ENCODE measurements around the gene TOX2.

Gene TOX2

GRCh38 chr20:44069203-44070011 is 154.8 kb downstream of the TOX2 start:
- no peak overlapping the region for H3K9ac ChIP-seq (ENCODE audit: low read length)
- H3K4me2 ChIP-seq (ENCODE audit: low read length): no peak overlapping the region
- H3K27ac ChIP-seq (ENCODE audit: low read length): no peak overlapping the region
- peaks cover 70% of the 10 kb centered on the region for H3K36me3 ChIP-seq (replicated peaks; ENCODE audit: low read depth, low read length)
- TF ChIP-seq EZH2phosphoT487 (IDR thresholded peaks at IDR 0.05; ENCODE audit: low read depth): no peak
- TF ChIP-seq, protein P1, sequence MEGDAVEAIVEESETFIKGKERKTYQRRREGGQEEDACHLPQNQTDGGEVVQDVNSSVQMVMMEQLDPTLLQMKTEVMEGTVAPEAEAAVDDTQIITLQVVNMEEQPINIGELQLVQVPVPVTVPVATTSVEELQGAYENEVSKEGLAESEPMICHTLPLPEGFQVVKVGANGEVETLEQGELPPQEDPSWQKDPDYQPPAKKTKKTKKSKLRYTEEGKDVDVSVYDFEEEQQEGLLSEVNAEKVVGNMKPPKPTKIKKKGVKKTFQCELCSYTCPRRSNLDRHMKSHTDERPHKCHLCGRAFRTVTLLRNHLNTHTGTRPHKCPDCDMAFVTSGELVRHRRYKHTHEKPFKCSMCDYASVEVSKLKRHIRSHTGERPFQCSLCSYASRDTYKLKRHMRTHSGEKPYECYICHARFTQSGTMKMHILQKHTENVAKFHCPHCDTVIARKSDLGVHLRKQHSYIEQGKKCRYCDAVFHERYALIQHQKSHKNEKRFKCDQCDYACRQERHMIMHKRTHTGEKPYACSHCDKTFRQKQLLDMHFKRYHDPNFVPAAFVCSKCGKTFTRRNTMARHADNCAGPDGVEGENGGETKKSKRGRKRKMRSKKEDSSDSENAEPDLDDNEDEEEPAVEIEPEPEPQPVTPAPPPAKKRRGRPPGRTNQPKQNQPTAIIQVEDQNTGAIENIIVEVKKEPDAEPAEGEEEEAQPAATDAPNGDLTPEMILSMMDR (IDR thresholded peaks at IDR 0.05; ENCODE audit: low read depth, low read length): no peak
- no peaks in the 10 kb centered on the region for H3K4me1 ChIP-seq (ENCODE audit: low read length)
- H4K20me1 ChIP-seq (ENCODE audit: insufficient read depth, low read length): no peaks in the 10 kb centered on the region; the same call in 1 of the 2 replicates
- H3K4me3 ChIP-seq (ENCODE audit: low read length): no peak overlapping the region
- no peaks in the 10 kb centered on the region for H3K9me3 ChIP-seq (ENCODE audit: insufficient read depth, low read length)
- no peaks in the 10 kb centered on the region for H3K27me3 ChIP-seq (ENCODE audit: low read depth, low read length)
- H2AFZ ChIP-seq (ENCODE audit: low read depth, low read length): no peak overlapping the region
- no peaks in the 10 kb centered on the region for H3K79me2 ChIP-seq (ENCODE audit: low read length)

DNA sequence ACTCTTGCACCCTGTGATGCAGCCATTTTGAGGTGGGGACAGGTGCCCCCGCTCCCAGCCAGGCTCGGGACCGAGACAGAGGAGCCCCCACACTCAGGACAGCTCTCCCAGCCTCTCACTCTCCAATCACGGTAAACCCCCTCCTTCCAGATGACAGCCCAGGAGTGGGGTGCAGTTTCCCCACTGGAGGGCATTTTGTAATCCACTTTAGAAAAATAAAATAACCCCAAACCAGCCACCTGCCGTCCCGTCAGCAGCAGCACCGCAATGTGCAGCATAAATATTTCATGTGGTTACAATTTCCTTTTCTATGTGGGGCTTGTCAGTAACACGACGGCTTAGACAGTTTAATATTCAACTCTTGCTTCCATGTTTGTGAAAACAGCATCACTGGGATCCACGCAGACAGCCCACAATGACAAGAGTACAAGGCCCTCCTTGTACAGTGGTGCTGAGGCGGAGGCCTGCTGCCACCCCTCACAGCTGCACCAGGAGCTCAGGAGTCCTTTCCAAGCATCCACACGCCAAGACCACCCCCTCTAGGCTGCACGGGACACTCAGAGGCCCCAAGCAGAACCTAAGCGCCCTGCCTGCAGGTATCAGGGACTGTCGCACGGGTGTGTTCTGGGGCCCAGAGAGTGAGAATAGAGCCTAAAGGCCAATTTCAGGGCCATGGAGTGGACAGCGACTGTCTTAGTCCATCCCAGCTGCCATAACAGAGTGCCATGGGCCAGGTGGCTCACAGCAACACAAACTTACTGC is 155.7 kb downstream of the TOX2 start:
- H3K27ac ChIP-seq (ENCODE audit: low read length): no peak overlapping the region
- no peaks in the 10 kb centered on the region; the same call in 1 of the 2 replicates for H4K20me1 ChIP-seq (ENCODE audit: insufficient read depth, low read length)
- no peaks in the 10 kb centered on the region for H3K79me2 ChIP-seq (ENCODE audit: low read length)
- no peaks in the 10 kb centered on the region for H3K9me3 ChIP-seq (ENCODE audit: insufficient read depth, low read length)
- no peak overlapping the region for H2AFZ ChIP-seq (ENCODE audit: low read depth, low read length)
- H3K4me2 ChIP-seq (ENCODE audit: low read length): no peak overlapping the region
- no peak overlapping the region for H3K4me3 ChIP-seq (ENCODE audit: low read length)
- H3K9ac ChIP-seq (ENCODE audit: low read length): no peak overlapping the region
- no peak for TF ChIP-seq EZH2phosphoT487 (IDR thresholded peaks at IDR 0.05; ENCODE audit: low read depth)
- TF ChIP-seq, protein P1 (IDR thresholded peaks at IDR 0.05; ENCODE audit: low read depth, low read length): no peak
- no peaks in the 10 kb centered on the region for H3K4me1 ChIP-seq (ENCODE audit: low read length)
- H3K27me3 ChIP-seq (ENCODE audit: low read depth, low read length): no peaks in the 10 kb centered on the region
- peaks cover 66% of the 10 kb centered on the region for H3K36me3 ChIP-seq (replicated peaks; ENCODE audit: low read depth, low read length)

- H3K4me1 ChIP-seq (ENCODE audit: low read length): no peaks in the 10 kb centered on the region
- H3K4me3 ChIP-seq (ENCODE audit: low read length): no peak overlapping the region
- peaks cover 59% of the 10 kb centered on the region for H3K36me3 ChIP-seq (replicated peaks; ENCODE audit: low read depth, low read length)
- TF ChIP-seq, protein P1 (IDR thresholded peaks at IDR 0.05; ENCODE audit: low read depth, low read length): no peak
- no peak for TF ChIP-seq EZH2phosphoT487 (IDR thresholded peaks at IDR 0.05; ENCODE audit: low read depth)
- no peaks in the 10 kb centered on the region for H3K27me3 ChIP-seq (ENCODE audit: low read depth, low read length)
- H3K79me2 ChIP-seq (ENCODE audit: low read length): no peaks in the 10 kb centered on the region
- no peak overlapping the region for H3K4me2 ChIP-seq (ENCODE audit: low read length)
- H2AFZ ChIP-seq (ENCODE audit: low read depth, low read length): no peak overlapping the region
- no peak overlapping the region for H3K27ac ChIP-seq (ENCODE audit: low read length)
- no peak overlapping the region for H3K9ac ChIP-seq (ENCODE audit: low read length)
- H4K20me1 ChIP-seq (ENCODE audit: insufficient read depth, low read length): no peaks in the 10 kb centered on the region; the same call in 1 of the 2 replicates
- H3K9me3 ChIP-seq (ENCODE audit: insufficient read depth, low read length): no peaks in the 10 kb centered on the region
These were observed 156.4 kb downstream of the TOX2 start for GRCh38 chr20:44071057-44071456.

DNA sequence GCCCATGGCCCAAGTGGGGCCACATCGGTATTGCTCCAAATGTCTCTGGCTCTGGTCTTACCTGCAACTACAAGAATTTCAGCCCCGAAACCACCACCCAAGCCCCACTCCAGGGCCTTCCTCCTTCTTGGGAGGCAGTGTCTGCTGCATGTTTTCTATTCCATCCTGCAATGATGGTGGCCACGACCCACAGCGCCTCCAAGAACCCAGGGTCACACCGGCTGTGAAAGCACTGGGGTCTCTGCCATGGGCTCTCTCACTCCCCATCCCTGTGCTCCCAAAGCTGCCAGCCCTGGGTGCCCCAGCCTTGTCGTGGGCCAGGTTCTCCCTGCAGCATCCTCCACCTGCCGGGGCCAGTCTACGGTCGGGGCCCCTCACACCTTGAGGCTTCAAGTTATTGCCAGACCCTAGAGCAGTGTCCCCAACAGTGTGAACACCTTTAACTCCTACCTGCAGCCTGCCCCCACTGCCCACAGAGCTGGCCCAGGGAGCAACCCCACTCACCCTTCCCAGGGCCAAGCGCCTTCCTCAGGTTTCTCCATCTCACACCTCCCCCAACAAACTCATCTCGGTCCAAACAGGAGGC is 157.0 kb downstream of the TOX2 start:
- Histone ChIP-seq H4K20me1 (ENCODE audit: insufficient read depth, low read length) (no peaks in the 10 kb centered on the region; the same call in 1 of the 2 replicates), H3K4me3 (ENCODE audit: low read length) (no peak overlapping the region), H3K79me2 (ENCODE audit: low read length) (no peaks in the 10 kb centered on the region), H3K4me2 (ENCODE audit: low read length) (no peak overlapping the region), H3K27me3 (ENCODE audit: low read depth, low read length) (no peaks in the 10 kb centered on the region), H3K27ac (ENCODE audit: low read length) (no peak overlapping the region), H3K4me1 (ENCODE audit: low read length) (no peaks in the 10 kb centered on the region), H3K9ac (ENCODE audit: low read length) (no peak overlapping the region), H3K9me3 (ENCODE audit: insufficient read depth, low read length) (no peaks in the 10 kb centered on the region), H3K36me3 (replicated peaks; ENCODE audit: low read depth, low read length) (peaks cover 54% of the 10 kb centered on the region), H2AFZ (ENCODE audit: low read depth, low read length) (no peak overlapping the region)
- no peak for TF ChIP-seq EZH2phosphoT487 (IDR thresholded peaks at IDR 0.05; ENCODE audit: low read depth)
- TF ChIP-seq, protein P1 (IDR thresholded peaks at IDR 0.05; ENCODE audit: low read depth, low read length): no peak
